GM21390 (cell line): ENCODE data around the gene ZNF625.

Experiments
- ATAC-seq: cut with Tn5 transposase; IDR thresholded peaks from one replicate; pipeline ENCODE4 v1.9.1; 2021; ENCODE audit not compliant: unreplicated experiment

Gene ZNF625

DNA sequence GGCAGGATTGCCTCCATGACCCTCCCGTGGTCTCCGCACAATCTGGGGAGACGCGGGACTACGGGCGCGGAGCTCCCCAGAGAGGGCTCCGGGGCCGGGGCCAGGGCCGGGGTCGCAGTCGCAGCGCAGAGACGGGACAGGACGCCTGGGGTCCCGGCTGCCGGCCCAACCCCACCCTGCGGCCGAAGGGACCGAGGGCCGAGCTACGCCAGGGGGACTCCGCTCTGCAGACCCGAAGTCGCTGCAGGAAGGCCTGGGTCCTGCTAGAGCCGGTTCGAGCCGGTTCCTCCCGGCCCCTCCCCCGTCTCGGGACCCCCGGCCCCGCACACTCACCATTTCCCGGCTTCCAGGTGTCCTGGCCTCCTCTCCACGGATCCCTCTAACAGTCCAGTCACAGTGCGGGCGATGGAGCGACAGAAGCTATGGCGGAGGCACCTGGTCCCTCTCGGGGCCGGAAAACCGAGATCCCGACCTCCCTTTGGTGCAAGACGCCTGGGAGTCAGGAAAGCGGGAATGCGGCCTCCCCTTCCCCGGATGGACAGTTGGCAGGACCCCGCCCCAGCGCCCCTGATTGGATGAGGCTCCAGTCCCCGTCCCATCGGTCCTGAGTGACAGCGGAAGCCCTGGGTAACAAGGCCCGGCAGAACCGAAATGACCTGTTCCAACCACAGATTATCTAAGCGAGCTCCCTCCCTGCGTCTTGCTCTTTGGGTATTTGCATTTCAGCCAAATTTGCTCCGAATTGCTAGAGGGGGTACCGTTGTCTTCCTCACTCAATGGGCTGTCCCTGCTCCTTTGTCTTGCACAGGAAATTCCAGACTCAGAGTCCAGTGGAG is at the start of gene ZNF625:
ZNF625 (minus strand) TSS at position 512 of the 836 bp plus-strand sequence; CDS start at position 336, 176 bp downstream.
- peak; percentile 63 for ATAC-seq

DNA sequence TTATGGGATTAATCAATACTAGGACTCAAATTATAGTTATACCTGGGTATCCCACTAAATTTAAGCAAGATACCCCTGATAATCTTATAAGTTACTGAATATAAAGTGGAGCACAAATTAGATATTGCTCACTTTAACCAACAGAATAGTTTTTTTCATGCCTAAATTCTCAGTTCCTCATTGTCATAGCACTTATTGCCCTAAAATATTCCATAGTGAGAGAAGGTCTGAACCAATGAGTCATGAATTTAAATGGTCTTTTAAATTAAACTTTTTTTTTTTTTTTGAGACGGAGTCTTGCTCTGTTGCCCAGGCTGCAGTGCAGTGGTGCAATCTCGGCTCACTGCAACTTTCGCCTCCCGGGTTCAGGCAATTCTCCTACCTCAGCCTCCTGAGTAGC is 48.8 kb upstream of the ZNF625 start:
- no peak for ATAC-seq

DNA sequence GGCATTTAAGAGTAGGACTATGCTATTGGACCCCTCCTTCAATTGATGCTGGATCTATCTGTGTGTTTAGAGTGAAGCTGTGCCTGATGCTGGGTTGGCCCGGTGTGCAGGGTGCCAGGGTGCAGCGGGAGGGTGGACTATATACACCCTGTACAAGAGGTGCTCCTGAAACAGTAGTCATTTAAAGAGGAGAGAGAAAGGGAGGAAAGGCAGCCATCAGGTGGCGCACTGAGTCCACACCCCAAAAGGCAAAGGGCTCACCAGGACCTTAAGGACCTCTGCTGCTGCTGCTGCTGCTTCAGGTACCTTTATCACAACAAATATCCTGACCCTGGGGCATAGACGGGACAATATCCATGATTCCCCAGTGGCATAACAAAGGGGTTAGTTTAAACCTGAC is 45.7 kb upstream of the ZNF625 start:
- ATAC-seq, result no peak

DNA sequence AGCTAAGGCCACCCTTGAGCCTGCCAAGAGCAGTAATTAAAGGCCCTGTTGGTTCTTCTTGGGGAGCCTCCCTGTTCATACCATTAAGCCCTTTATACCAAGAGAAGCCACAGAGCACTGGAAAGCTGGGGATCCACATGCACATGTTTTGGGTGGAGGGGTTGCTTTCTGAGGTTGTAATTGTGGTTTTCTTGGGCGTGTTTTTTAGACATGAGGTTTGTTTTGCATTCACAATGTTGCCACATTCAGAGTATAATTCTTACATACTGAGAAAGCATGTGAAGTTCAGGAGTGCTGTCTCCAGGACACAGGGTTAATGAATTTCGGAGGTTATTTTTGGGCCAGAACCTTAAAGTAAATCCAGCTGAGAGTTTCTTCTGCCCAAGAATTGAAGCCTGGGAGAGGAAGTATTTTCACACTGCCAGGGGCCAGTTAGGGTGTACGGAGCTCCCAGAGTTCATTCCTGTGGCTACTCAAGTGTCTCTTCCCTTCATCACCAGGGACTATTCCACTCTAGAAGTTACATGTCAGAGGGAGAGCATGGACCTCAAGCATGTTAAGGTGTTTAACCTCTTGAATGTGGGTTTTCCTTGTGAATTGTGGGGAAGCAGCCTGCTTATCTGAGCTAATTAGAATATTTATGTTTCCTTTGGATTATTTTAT is 43.4 kb upstream of the ZNF625 start:
- ATAC-seq, result no peak

DNA sequence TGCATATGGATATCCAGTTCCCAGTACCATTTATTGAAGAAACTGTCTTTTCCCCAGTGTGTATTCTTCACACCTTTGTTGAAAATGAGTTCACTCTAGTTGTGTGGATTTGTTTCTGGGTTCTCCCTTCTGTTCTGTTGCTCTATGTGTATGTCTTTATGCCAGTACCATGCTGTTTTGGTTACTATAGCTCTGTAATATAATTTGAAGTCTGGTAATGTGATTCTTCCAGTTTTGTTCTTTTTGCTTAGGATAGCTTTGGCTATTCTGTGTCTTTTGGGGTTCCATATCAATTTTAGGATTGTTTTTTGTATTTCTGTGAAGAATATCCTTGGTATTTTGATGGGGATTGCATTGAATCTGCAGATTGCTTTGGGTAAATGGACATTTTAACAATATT is 41.6 kb upstream of the ZNF625 start:
- no peak for ATAC-seq

DNA sequence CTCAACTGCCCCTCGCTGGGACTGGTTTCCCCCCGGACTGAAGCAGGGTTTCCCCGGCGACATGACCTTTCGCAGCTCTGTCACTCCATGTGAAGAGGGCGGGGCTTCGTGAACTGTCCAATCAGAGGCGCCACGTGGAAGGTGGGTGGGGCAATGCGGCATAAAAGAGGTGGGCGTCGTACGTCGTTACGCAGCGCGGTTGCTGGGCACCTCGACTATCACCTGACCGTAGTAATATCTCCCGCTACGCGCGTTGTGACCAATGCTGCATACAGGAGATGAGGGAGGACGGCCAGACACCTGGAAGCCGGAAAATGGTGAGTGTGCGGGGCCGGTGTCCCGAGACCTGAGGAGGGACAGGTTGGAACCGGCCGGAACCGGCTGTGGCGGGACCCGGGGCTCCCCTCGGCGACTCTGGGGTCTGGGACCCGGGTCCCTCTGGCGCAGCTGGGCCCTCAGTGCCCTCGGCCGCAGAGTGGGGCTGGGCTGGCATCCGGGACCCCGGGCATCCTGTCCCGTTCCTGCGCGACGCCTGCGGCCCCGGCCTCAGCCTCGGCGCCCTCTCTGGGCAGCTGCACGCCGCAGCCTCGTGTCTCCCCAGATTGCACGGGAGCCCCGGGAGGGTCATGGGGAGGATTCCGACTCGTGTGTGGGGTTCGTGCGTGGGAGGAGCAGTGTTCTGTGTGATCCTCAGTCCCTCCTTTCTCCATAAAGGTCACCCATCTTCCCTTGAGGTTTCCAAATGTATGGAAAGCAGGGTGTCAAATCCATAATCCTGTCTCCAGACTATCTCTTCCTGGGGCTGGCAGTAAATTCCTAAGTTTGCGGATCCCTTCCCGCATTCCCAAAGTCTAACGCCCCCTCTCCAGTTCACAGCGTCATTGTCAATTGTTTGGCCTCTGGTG is 38.5 kb upstream of the ZNF625 start:
- no peak for ATAC-seq

DNA sequence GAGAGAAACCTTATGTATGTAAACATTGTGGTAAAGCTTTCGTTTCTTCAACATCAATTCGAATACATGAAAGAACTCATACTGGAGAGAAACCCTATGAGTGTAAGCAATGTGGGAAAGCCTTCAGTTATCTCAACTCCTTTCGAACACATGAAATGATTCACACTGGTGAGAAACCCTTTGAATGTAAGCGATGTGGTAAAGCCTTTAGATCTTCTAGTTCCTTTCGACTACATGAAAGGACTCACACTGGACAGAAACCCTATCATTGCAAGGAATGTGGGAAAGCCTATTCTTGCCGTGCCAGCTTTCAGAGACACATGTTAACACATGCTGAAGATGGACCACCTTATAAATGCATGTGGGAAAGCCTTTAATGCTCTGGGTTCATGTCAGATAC is 31.1 kb upstream of the ZNF625 start:
- ATAC-seq, result no peak

DNA sequence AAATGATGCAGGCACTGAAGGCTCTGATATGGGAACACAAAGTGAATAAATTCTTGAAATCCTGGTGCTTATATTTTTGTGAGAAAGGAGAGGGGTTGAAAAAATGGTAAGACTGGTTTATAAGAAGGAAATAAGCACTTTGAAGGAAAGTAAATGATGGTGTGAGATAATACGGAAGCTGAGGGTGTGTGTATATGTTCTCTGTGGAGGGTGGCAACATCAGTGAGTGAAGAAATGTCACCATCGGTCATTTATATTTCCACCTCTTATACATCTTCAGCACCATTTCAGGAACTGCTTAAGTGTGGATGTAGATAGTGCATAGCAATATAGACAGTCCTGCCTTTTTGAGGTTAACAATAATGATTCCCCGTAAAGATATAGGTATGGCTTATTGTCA is 23.8 kb upstream of the ZNF625 start:
- no peak for ATAC-seq

DNA sequence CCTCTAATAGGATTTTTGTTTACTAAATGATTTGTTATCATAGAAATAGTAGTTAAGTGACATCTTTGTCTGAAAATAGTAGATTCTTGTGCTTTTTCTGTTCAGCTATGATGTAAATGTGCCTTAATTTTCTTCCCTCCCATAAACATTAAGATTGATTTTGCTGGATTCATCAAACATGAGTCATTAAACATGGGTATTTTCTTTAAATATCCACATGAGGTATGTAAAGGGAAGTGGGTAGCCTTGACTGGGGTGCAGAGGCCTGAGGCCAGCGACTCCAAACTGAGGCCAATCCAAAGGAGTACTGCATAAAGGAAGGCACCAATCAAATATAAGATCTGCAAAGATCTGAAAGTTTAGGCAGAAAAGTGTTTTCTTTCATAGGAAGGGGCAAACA is 10.1 kb upstream of the ZNF625 start:
- ATAC-seq, result no peak

DNA sequence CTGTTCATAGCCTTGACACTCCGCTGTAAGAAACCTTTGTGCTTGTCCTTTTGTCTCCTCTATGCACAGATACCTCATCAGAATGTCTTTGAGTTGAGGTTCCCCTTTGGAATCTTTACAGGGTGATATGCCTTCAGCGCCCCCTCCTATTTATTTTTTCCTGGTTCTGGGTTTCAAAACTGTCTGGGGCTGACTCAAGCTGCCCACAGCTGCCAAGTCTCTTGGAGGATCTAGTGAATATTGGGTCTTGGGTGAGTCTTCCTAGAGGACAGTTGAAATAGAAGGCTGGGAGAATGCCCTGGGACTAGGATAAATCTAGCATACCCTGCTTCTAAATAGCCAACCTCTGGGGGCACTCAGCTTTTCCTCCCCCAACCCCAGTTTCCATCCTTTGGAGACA is 7.3 kb upstream of the ZNF625 start:
- no peak for ATAC-seq

DNA sequence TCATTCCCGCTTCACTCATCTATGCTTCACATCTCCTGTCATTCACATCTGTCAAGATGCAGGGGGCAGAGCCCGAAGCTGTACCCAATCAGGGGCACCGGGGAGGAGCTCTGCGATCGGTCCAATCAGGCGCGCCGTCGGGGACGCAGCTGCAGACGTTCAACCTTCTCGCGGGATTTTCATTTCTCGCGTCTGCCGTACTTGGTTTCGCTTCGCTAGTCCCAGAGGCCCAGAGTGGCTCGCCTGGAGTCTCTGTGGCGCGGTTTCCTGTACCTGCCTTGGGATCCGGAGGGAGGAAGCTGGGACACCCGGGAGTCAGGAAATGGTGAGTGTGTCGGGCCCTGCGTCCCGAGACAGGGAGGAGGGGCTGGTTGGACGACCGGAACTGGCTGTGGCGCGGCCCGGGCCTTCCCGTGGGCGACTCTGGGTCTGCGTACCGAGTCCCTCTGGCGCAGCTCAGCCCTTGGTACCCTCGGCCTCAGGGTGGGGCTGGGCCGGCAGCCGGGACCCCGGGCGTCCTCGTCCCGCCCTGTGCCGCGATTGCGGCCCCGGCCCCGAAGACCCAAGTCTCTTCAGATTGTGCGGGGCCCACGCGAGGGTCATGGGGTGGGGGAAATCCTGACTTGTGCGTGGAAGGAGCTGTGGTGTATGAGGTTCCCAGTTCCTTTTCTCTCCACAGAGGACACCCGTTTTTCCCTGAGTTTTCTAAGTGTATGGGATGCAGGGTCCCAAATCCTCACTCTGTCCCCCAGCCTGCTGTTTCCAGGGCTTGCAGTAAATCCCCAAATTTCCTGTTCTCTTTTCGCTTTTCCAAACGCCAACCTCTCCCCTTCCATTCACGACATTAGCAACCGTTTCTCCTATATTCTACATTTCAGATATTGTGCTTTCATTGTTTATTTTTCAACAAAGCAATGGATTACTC is 6.6 kb upstream of the ZNF625 start, which contains the start of gene ZNF136:
ZNF136 (plus strand) TSS at position 215 of the 925 bp plus-strand sequence; CDS start at position 323, 108 bp downstream.
- peak; percentile 91 for ATAC-seq

DNA sequence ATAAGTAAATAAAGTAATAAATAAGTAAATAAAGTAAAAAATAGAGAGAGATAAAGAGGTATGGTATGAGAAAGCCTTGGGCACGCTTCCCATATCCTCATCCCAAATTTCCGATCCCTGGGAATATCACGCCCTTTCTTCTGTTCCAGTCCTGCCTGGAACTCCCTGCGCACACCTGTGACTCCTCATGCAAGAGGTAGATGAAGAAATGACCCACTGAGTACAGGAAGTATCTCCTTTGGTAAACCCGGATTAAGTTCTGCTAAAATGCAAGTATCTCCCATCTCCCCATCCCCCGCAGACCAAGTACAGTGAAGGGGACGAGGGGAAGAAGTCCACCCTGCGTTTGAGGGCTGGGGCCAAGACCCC is 6.0 kb upstream of the ZNF625 start:
- ATAC-seq, result peak; percentile 21

DNA sequence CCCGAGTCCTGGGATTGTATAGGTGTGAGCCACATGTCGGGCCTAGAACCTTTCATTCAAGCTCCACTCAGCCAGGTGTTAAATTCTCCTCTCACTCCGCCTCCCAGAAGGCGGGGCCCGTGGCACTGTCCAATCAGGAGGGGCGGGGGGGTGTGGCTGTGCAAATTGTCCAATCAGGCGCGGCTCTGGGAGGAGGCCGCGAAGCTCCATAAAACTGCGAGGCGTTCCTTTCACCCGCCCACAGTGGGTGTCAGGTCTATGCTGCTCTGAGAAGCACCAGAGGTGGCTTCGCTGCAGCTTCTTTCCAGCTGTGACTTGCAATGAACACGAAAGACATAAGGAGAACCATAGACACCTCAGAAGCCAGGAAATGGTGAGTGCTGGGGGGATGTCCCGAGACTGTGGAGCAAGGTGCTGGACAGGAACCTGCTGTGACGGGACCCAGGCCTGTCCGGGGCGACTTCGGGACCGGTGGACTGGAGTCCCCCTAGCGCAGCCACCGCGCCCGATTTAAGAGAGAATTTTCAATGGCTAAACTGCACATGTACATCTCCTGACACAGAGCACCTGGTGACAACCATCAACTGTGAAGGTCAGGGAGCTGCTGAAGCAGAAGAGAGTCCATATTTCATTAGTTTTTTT is 3.4 kb upstream of the ZNF625 start:
- ATAC-seq, result no peak

DNA sequence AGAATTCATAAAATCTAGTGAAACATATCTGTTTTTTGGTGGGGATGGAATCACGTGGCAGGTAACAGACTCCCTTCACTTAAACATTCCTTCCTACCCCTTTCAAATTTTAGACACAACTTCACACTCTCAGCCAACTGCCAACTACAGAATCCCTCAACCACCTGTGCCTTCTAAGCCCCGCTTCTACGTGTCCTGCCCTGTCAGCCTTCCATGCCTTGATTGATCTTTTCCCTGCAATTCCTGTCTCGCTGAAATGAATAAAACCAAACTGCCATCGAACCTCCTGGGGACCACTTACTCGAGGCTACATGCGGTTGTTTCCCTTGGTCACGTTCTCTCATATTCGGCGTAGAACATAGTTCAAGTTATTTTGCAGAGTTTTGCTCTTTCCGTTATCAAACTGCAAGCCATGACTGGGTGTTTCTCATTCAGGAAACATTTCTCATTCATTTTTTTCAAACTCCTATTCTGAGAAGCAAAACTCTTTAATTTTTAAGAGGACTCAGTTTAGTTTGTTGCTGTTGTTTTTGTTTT is 1.1 kb downstream of the ZNF625 start:
- ATAC-seq, result no peak

DNA sequence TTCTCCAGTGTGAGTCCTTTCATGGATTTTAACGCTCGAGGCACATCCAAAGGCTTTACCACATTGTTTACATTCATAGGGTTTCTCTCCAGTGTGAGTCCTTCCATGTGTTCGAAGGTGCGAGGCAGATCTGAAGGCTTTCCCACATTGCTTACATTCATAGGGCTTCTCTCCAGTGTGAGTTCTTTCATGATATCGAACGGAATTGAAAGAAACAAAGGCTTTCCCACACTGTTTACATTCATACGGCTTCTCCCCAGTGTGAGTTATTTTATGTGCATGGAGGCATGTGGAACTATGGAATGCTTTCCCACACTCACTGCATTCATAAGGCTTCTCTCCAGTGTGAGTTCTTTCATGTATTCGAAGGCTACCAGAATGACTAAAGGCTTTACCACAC is 11.2 kb downstream of the ZNF625 start:
- no peak for ATAC-seq

DNA sequence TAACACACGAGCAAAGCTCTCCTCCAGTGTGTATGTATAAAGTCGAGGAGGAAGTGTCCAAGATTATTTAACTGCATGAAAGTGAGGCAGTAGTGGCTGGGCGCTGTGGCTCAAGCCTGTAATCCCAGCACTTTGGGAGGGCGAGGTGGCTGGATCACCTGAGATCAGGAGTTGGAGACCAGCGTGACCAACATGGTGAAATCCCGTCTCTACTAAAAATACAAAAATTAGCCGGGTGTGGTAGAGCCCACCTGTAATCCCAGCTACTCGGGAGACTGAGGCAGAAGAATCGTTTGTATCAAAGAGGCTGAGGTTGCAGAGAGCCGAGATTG is 15.2 kb downstream of the ZNF625 start:
- ATAC-seq, result no peak

DNA sequence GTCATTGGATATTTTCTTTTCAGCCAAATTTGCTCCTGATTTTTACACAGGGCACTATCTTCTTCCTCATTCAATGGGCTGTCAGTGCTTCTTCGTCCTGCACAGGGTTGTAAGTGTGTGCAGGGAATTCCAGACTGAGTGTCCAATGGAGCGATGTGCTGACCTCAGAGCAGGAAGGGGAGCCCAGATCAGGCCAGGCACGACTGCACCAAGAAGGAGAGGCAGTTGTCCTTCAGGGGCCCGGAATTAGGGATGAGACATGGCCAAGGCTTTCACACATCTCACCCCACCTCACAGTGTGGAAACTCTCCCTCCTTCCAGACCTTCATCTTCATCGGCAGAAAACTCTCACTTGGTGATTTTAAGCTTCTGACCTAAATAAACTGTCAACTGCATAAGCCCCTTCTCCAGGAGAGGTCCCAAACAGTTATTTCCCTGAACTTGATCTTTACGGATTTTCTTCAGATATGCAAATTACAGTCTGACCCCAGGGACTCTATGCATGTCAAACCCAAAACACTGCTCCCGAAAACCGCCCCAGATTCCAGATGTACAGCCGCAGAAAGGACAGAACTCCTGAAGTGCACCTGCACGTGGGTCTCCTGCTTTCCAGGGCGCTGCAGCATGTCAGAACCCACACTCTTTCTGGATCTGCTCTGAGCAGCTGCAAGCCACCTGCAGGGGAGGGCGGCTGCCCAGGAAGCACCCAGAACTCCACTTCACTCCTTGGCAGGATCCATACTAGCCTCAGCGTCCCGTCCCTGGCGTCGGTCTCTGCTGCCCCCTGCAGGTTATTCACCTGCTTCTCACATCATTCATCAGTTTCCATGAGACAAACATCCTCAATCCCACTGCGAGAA is 15.8 kb downstream of the ZNF625 start:
- ATAC-seq, result no peak

DNA sequence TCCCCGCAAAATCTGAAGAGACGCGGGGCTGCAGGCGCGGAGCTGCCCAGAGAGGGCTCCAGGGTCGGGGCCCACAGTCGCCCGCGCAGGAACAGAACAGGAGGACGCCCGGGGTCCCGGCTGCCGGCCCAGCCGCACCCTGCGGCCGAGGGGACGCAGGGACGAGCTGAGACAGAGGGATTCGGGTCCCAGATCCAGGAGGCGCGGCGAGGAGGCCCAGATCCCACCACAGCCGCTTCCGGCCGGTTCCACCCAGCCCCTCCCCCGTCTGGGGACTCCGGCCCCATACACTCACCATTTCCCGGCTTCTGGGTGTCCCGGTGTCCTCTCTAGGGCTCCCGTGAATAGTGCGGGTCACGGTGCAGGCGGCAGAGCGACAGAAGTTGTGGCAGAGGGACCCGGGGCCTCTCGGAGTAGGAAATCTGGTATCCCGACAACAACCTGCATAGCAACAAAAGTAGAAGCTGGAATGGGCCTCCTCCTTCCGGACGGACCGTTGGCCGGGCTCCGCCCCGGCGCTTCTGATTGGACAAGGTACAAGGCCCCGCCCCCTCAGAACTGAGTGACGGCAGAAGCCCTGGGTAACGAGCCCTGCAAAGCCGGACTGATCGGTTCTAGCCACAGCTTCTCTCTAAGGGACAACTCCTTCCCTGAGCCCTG is 16.5 kb downstream of the ZNF625 start, which contains the start of gene ZNF20:
ZNF20 (minus strand) TSS at position 466 of the 660 bp plus-strand sequence; CDS start at position 298, 168 bp downstream.
- ATAC-seq, result peak; percentile 88
